B cell (primary cell): ENCODE results near the gene TBC1D22A.

Experiments
- CTCF ChIP-seq: fragments of 200-600 bp; IDR thresholded peaks from one replicate; pipeline ENCODE4 v1.8.0; 2022; ENCODE audit warnings: antibody characterized with exemption, mild to moderate bottlenecking
- EZH2 ChIP-seq: IDR thresholded peaks from 2 replicates; pipeline ENCODE4 v1.6.1; 2012; ENCODE audit warnings: borderline replicate concordance, low read depth, mild to moderate bottlenecking, moderate library complexity, low read length; ENCODE audit not compliant: insufficient read depth, poor library complexity, severe bottlenecking

- no peak for TF ChIP-seq CTCF
- TF ChIP-seq EZH2: no peak
Measured at GRCh38 chr22:47160781-47161520, 398.5 kb downstream of the TBC1D22A start.
